Measurements from ENCODE around the gene FAF1. TPM values are rescaled to one million over a fixed set of nuclear protein-coding genes. Genes with fewer than 3 reads are reported as not detected.

The FAF1 gene
- total and polyA plus RNA-seq, 7 donors: 27.5 to 59.3 (median 53.9) TPM

- no peaks in the 10 kb centered on the region for H3K4me1 ChIP-seq
- H3K36me3 ChIP-seq: peaks cover 0 to 45% (median 3%) of the 10 kb centered on the region in 4 donors
- H3K27ac ChIP-seq: no peak overlapping the region
- no peak overlapping the region for H3K4me3 ChIP-seq
- intact Hi-C loops (cut with DNase I): no loop called here
- 87 to 97% methylated on average over 3 of the region's 3 CpGs for WGBS, 2 donors
- H3K27me3 ChIP-seq: no peaks in the 10 kb centered on the region
- no peak for DNase-seq
- no peak for TF ChIP-seq EP300 (IDR thresholded peaks at IDR 0.05)
- no peaks in the 10 kb centered on the region for H3K9me3 ChIP-seq
Measured at GRCh38 chr1:50582346-50582745, 377.7 kb downstream of the FAF1 start.

- WGBS, 2 donors: 81 to 82% methylated on average over 7 of the region's 7 CpGs
- Histone ChIP-seq H3K27ac (no peak overlapping the region), H3K27me3 (no peaks in the 10 kb centered on the region), H3K4me1 (no peaks in the 10 kb centered on the region), H3K4me3 (no peak overlapping the region), H3K9me3 (no peaks in the 10 kb centered on the region), H3K36me3 (peaks cover 0 to 23% (median 3%) of the 10 kb centered on the region in 4 donors)
- no peak for DNase-seq
- TF ChIP-seq POLR2A (IDR thresholded peaks at IDR 0.05) (no peak), EP300 (IDR thresholded peaks at IDR 0.05) (no peak), POLR2AphosphoS5 (IDR thresholded peaks at IDR 0.05) (no peak)
- TF ChIP-seq, protein P1, sequence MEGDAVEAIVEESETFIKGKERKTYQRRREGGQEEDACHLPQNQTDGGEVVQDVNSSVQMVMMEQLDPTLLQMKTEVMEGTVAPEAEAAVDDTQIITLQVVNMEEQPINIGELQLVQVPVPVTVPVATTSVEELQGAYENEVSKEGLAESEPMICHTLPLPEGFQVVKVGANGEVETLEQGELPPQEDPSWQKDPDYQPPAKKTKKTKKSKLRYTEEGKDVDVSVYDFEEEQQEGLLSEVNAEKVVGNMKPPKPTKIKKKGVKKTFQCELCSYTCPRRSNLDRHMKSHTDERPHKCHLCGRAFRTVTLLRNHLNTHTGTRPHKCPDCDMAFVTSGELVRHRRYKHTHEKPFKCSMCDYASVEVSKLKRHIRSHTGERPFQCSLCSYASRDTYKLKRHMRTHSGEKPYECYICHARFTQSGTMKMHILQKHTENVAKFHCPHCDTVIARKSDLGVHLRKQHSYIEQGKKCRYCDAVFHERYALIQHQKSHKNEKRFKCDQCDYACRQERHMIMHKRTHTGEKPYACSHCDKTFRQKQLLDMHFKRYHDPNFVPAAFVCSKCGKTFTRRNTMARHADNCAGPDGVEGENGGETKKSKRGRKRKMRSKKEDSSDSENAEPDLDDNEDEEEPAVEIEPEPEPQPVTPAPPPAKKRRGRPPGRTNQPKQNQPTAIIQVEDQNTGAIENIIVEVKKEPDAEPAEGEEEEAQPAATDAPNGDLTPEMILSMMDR (IDR thresholded peaks at IDR 0.05): no peak
- intact Hi-C loops (cut with DNase I): no loop called here
Measured at GRCh38 chr1:50570066-50570468, 390.0 kb downstream of the FAF1 start.

GRCh38 chr1:50568782-50569181, 391.3 kb downstream of the FAF1 start:
- H3K4me3 ChIP-seq: no peak overlapping the region
- H3K9me3 ChIP-seq: no peaks in the 10 kb centered on the region
- H3K4me1 ChIP-seq: no peaks in the 10 kb centered on the region
- WGBS, 2 donors: 93 to 94% methylated on average over 1 of the region's 1 CpG
- no peaks in the 10 kb centered on the region for H3K27me3 ChIP-seq
- intact Hi-C loops (cut with DNase I): no loop called here
- H3K27ac ChIP-seq: no peak overlapping the region
- H3K36me3 ChIP-seq: peaks cover 0 to 24% (median 3%) of the 10 kb centered on the region in 4 donors
- DNase-seq: no peak
- TF ChIP-seq POLR2AphosphoS5 (IDR thresholded peaks at IDR 0.05) (no peak), POLR2A (IDR thresholded peaks at IDR 0.05) (no peak), EP300 (IDR thresholded peaks at IDR 0.05) (no peak)
- TF ChIP-seq, protein P1 (IDR thresholded peaks at IDR 0.05): no peak

- intact Hi-C loops (cut with DNase I): no loop called here
- H3K4me3 ChIP-seq: no peak overlapping the region
- H3K4me1 ChIP-seq: no peaks in the 10 kb centered on the region
- TF ChIP-seq EP300 (IDR thresholded peaks at IDR 0.05) (no peak), POLR2A (IDR thresholded peaks at IDR 0.05) (no peak), POLR2AphosphoS5 (IDR thresholded peaks at IDR 0.05) (no peak)
- TF ChIP-seq, protein P1 (IDR thresholded peaks at IDR 0.05): no peak
- no peak for DNase-seq
- WGBS, 2 donors: 91 to 96% methylated on average over 2 of the region's 2 CpGs
- H3K9me3 ChIP-seq: no peaks in the 10 kb centered on the region
- H3K27ac ChIP-seq: no peak overlapping the region
- H3K36me3 ChIP-seq: peaks cover 0 to 24% (median 3%) of the 10 kb centered on the region in 4 donors
- H3K27me3 ChIP-seq: no peaks in the 10 kb centered on the region
Measured at GRCh38 chr1:50566405-50566804, 393.7 kb downstream of the FAF1 start.

- Histone ChIP-seq H3K4me3 (no peak overlapping the region), H3K9me3 (no peaks in the 10 kb centered on the region), H3K27ac (no peak overlapping the region), H3K4me1 (no peaks in the 10 kb centered on the region), H3K27me3 (no peaks in the 10 kb centered on the region), H3K36me3 (peaks cover 0 to 41% (median 3%) of the 10 kb centered on the region in 4 donors)
- DNase-seq: no peak
- no peak for TF ChIP-seq POLR2A (IDR thresholded peaks at IDR 0.05)
- TF ChIP-seq EP300 (IDR thresholded peaks at IDR 0.05): no peak
- TF ChIP-seq POLR2AphosphoS5 (IDR thresholded peaks at IDR 0.05): no peak
- TF ChIP-seq, protein P1 (IDR thresholded peaks at IDR 0.05): no peak
- intact Hi-C loops (cut with DNase I): no loop called here
- WGBS, 2 donors: 88 to 90% methylated on average over 1 of the region's 1 CpG
Measured at GRCh38 chr1:50564417-50564816, 395.6 kb downstream of the FAF1 start.
